ENCODE measurements around the gene SMPD3. TPM values are rescaled to one million over a fixed set of nuclear protein-coding genes. Genes with fewer than 3 reads are reported as not detected.

SMPD3 gene
- total and polyA plus RNA-seq, 8 donors, result 0.83 to 5.5 (median 2.2) TPM

GRCh38 chr16:68310437-68310773, 137.9 kb downstream of the SMPD3 start:
- no peaks in the 10 kb centered on the region for H3K9me3 ChIP-seq
- FAIRE-seq (no peak), ATAC-seq (peak; percentile 43 to 61 (median 56)), DNase-seq (peak in 3 of 6 donors; percentile 41 to 68 (median 60))
- TF ChIP-seq CTCF (IDR thresholded peaks at IDR 0.05), result no peak
- peak overlapping the region; percentile 43 to 61 (median 56) for H3K27ac ChIP-seq
- WGBS, 2 donors, result 0% methylated on average over 17 to 29 of the region's 29 CpGs
- intact Hi-C loops (cut with DNase I), result no loop called here
- H3K4me3 ChIP-seq, result peak overlapping the region; percentile 91 to 97 (median 92)
- peaks cover 0 to 7% (median 4%) of the 10 kb centered on the region in 3 donors for H3K36me3 ChIP-seq
- peaks cover 0 to 15% (median 12%) of the 10 kb centered on the region in 3 donors for H3K4me1 ChIP-seq
- no peaks in the 10 kb centered on the region for H3K27me3 ChIP-seq

- H3K9me3 ChIP-seq, result no peaks in the 10 kb centered on the region
- 30 to 33% methylated on average over 6 of the region's 6 CpGs for WGBS, 2 donors
- H3K27me3 ChIP-seq, result no peaks in the 10 kb centered on the region
- peak overlapping the region; percentile 91 to 97 (median 92) for H3K4me3 ChIP-seq
- ATAC-seq (no peak), DNase-seq (no peak), FAIRE-seq (no peak)
- peaks cover 0 to 7% (median 4%) of the 10 kb centered on the region in 3 donors for H3K36me3 ChIP-seq
- peaks cover 0 to 15% (median 12%) of the 10 kb centered on the region in 3 donors for H3K4me1 ChIP-seq
- intact Hi-C loops (cut with DNase I), result no loop called here
- H3K27ac ChIP-seq, result no peak overlapping the region
- no peak for TF ChIP-seq CTCF (IDR thresholded peaks at IDR 0.05)
Observed at GRCh38 chr16:68309799-68310198, 138.5 kb downstream of the SMPD3 start.

Other genes starting within 250 kb of the SMPD3 start
- gene ESRP2, start 212.4 kb downstream of the SMPD3 start, total RNA-seq, result 10 to 100 TPM; 20.1 to 43.4 (median 33.3) TPM
- 10 to 100 TPM; 35.5 to 45.5 TPM for gene ESRP2, start 212.4 kb downstream of the SMPD3 start, polyA plus RNA-seq
- 10 to 100 TPM in 1 of 6 donors, 1 to 10 TPM in 5; 3.5 to 14.1 (median 5.1) TPM for gene PLA2G15, start 203.1 kb downstream of the SMPD3 start, total RNA-seq
- gene PLA2G15, start 203.1 kb downstream of the SMPD3 start, polyA plus RNA-seq, result 1 to 10 TPM; 6.1 to 8.4 TPM
- 1 to 10 TPM; 4.3 to 8.7 (median 6.0) TPM for gene SLC7A6, start 184.0 kb downstream of the SMPD3 start, total RNA-seq
- gene SLC7A6, start 184.0 kb downstream of the SMPD3 start, polyA plus RNA-seq, result 1 to 10 TPM; 3.1 to 5.4 TPM
- gene SLC7A6OS, start 137.6 kb downstream of the SMPD3 start, total RNA-seq, result 1 to 10 TPM; 6.4 to 8.1 (median 6.6) TPM
- 1 to 10 TPM; 5.2 to 5.8 TPM for gene SLC7A6OS, start 137.6 kb downstream of the SMPD3 start, polyA plus RNA-seq
- 10 to 100 TPM; 11.6 to 22.6 (median 15.6) TPM for gene PRMT7, start 137.5 kb downstream of the SMPD3 start, total RNA-seq
- 10 to 100 TPM; 43.9 to 47.9 TPM for gene PRMT7, start 137.5 kb downstream of the SMPD3 start, polyA plus RNA-seq
- 10 to 100 TPM in 2 of 6 donors, 1 to 10 TPM in 4; 8.2 to 15.3 (median 9.5) TPM for gene ZFP90, start 90.8 kb upstream of the SMPD3 start, total RNA-seq
- 1 to 10 TPM; 5.4 to 9.2 TPM for gene ZFP90, start 90.8 kb upstream of the SMPD3 start, polyA plus RNA-seq
- gene CDH3, start 196.8 kb upstream of the SMPD3 start, total RNA-seq, result 1 to 10 TPM in 5 of 6 donors, under 1 TPM in 1; 0.39 to 5.2 (median 1.4) TPM
- gene CDH3, start 196.8 kb upstream of the SMPD3 start, polyA plus RNA-seq, result under 1 TPM; 0.30 to 0.47 TPM